Muscle layer of duodenum (tissue), 2 donors: Measurements from ENCODE around the gene KCNN1.
"Not testable (repeated sequence)": the region's sequence is repeated elsewhere in the genome, so short reads cannot be mapped to it uniquely, and the experiment has no call there.

Source experiments
- H3K27ac ChIP-seq: one replicate; pipeline ENCODE4 v1.7.0; 2013; ENCODE audit warnings: mild to moderate bottlenecking, low read length
- H3K27me3 ChIP-seq: one replicate; pipeline ENCODE4 v1.7.0; 2013; ENCODE audit warnings: low read depth, mild to moderate bottlenecking, control low read depth, low read length
- H3K36me3 ChIP-seq, 2 donors: one replicate each; pipeline ENCODE4 v1.7.0; 2013; ENCODE audit warnings: low read length in 2 of 2, control low read depth in 1 of 2, mild to moderate bottlenecking in 1 of 2; ENCODE audit not compliant: insufficient read depth in 2 of 2, control insufficient read depth in 1 of 2
- H3K4me1 ChIP-seq, 2 donors: one replicate each; pipeline ENCODE4 v1.7.0; 2013; ENCODE audit warnings: low read length in 2 of 2, mild to moderate bottlenecking in 2 of 2, control low read depth in 1 of 2, moderate library complexity in 1 of 2; ENCODE audit not compliant: insufficient read depth in 2 of 2, control insufficient read depth in 1 of 2
- H3K4me3 ChIP-seq, 2 donors: one replicate each; pipeline ENCODE4 v1.7.0; 2013; ENCODE audit warnings: low read length in 2 of 2, low read depth in 1 of 2, mild to moderate bottlenecking in 1 of 2
- H3K9me3 ChIP-seq, 2 donors: one replicate each; pipeline ENCODE4 v1.7.0; 2013; ENCODE audit warnings: low read length in 2 of 2, control low read depth in 1 of 2, mild to moderate bottlenecking in 1 of 2; ENCODE audit not compliant: control insufficient read depth in 1 of 2
- donor health status: healthy.

KCNN1 gene

GRCh38 chr19:17997969-17998826, 31.3 kb downstream of the KCNN1 start:
- Histone ChIP-seq H3K27me3 (no peaks in the 10 kb centered on the region), H3K9me3 (no peaks in the 10 kb centered on the region), H3K36me3 (no peaks in the 10 kb centered on the region), H3K4me1 (peaks cover 0 to 8% of the 10 kb centered on the region in 2 donors), H3K4me3 (no peak overlapping the region), H3K27ac (no peak overlapping the region)

- H3K4me3 ChIP-seq, result no peak overlapping the region
- peaks cover 0 to 8% of the 10 kb centered on the region in 2 donors for H3K4me1 ChIP-seq
- no peaks in the 10 kb centered on the region for H3K9me3 ChIP-seq
- no peaks in the 10 kb centered on the region for H3K27me3 ChIP-seq
- no peak overlapping the region for H3K27ac ChIP-seq
- no peaks in the 10 kb centered on the region for H3K36me3 ChIP-seq
Measured at GRCh38 chr19:17998827-17999150, 31.9 kb downstream of the KCNN1 start.

GRCh38 chr19:17999684-18000479, 33.0 kb downstream of the KCNN1 start:
- H3K4me3 ChIP-seq, result no peak overlapping the region
- H3K27me3 ChIP-seq, result no peaks in the 10 kb centered on the region
- H3K27ac ChIP-seq, result no peak overlapping the region
- no peaks in the 10 kb centered on the region for H3K36me3 ChIP-seq
- no peaks in the 10 kb centered on the region for H3K9me3 ChIP-seq
- peaks cover 0 to 8% of the 10 kb centered on the region in 2 donors for H3K4me1 ChIP-seq

GRCh38 chr19:18000480-18000914, 33.6 kb downstream of the KCNN1 start:
- Histone ChIP-seq H3K36me3 (no peaks in the 10 kb centered on the region), H3K27ac (no peak overlapping the region), H3K27me3 (no peaks in the 10 kb centered on the region), H3K9me3 (no peaks in the 10 kb centered on the region), H3K4me3 (peak overlapping the region in 1 of 2 donors; percentile 74), H3K4me1 (peaks cover 0 to 8% of the 10 kb centered on the region in 2 donors)

GRCh38 chr19:18000915-18001776, 34.2 kb downstream of the KCNN1 start:
- Histone ChIP-seq H3K27ac (no peak overlapping the region), H3K4me3 (peak overlapping the region; percentile 48 to 74), H3K4me1 (peaks cover 0 to 8% of the 10 kb centered on the region in 2 donors), H3K36me3 (no peaks in the 10 kb centered on the region), H3K27me3 (no peaks in the 10 kb centered on the region), H3K9me3 (no peaks in the 10 kb centered on the region)

GRCh38 chr19:18001777-18002345, 35.0 kb downstream of the KCNN1 start:
- H3K27me3 ChIP-seq, result no peaks in the 10 kb centered on the region
- no peaks in the 10 kb centered on the region for H3K36me3 ChIP-seq
- H3K4me1 ChIP-seq, result peaks cover 0 to 11% of the 10 kb centered on the region in 2 donors
- H3K27ac ChIP-seq, result peak overlapping the region; percentile 21
- peak overlapping the region; percentile 48 to 74 for H3K4me3 ChIP-seq
- no peaks in the 10 kb centered on the region for H3K9me3 ChIP-seq

GRCh38 chr19:18002347-18002850, 35.5 kb downstream of the KCNN1 start:
- H3K4me1 ChIP-seq, result peaks cover 0 to 12% of the 10 kb centered on the region in 2 donors

GRCh38 chr19:18005750-18006149, 38.8 kb downstream of the KCNN1 start:
- not testable (repeated sequence) for H3K27me3 ChIP-seq, H3K9me3 ChIP-seq, H3K27ac ChIP-seq, H3K4me3 ChIP-seq
- peaks cover 0 to 28% of the 10 kb centered on the region in 2 donors for H3K4me1 ChIP-seq
- H3K36me3 ChIP-seq, result peaks cover 11 to 13% of the 10 kb centered on the region in 2 donors

More at GRCh38 chr19:18002347-18002850, 35.5 kb downstream of the KCNN1 start:
- H3K9me3 ChIP-seq, result no peaks in the 10 kb centered on the region
- peak overlapping the region; percentile 21 for H3K27ac ChIP-seq
- H3K27me3 ChIP-seq, result no peaks in the 10 kb centered on the region
- H3K4me3 ChIP-seq, result peak overlapping the region; percentile 48 to 74
- no peaks in the 10 kb centered on the region for H3K36me3 ChIP-seq

- Histone ChIP-seq H3K4me3 (peak overlapping the region; percentile 66 to 76), H3K9me3 (no peaks in the 10 kb centered on the region), H3K27ac (peak overlapping the region; percentile 63), H3K27me3 (no peaks in the 10 kb centered on the region), H3K4me1 (peaks cover 0 to 21% of the 10 kb centered on the region in 2 donors), H3K36me3 (peaks cover 11 to 22% of the 10 kb centered on the region in 2 donors)
Measured at GRCh38 chr19:18007044-18007916, 40.4 kb downstream of the KCNN1 start.
